SK-N-SH (cell line): ENCODE measurements around the gene GUCA2B. TPM values are rescaled to one million over a fixed set of nuclear protein-coding genes. Genes with fewer than 3 reads are reported as not detected.

Experiments used
- CTCF ChIA-PET: fragments of 300-600, 350-600 bp; formaldehyde crosslinking; extraction: SDS; loops from one replicate; lab custom pipeline; 2021; lab: Yijun Ruan, JAX
- POLR2A ChIA-PET: fragments of 350-600 bp; sonication (Branson Sonifier 250); formaldehyde crosslinking; extraction: SDS; loops from one replicate; lab custom pipeline; 2020; ENCODE audit warnings: antibody characterized with exemption, inconsistent platforms; lab: Yijun Ruan, JAX
- DNase-seq: peaks from one replicate; pipeline ENCODE4 v3.0.0; 2012
- H2AFZ ChIP-seq: fragments of 200-600 bp; sonication (generic); 2 replicates; pipeline ENCODE4 v1.8.1; 2016; ENCODE audit warnings: antibody characterized with exemption, mild to moderate bottlenecking, low read depth
- H3F3A ChIP-seq: fragments of 200-600 bp; sonication (generic); replicated peaks from 2 replicates; pipeline ENCODE3; 2016; ENCODE audit warnings: antibody characterized with exemption, mild to moderate bottlenecking; ENCODE audit not compliant: insufficient read depth
- H3K27ac ChIP-seq, 2 experiments: fragments of 200-500 bp in 1 of 2; fragments of 200-600 bp in 1 of 2; sonication (Bioruptor generic) in 1 of 2; sonication (generic), shearing (Covaris generic) in 1 of 2; 2 replicates each; pipeline versions ENCODE4 v1.5.1 to v1.6.1; 2014 to 2016; ENCODE audit warnings: low read depth in 2 of 2, inconsistent platforms in 1 of 2, low read length in 1 of 2, mild to moderate bottlenecking in 1 of 2, mixed read lengths in 1 of 2
- H3K27me3 ChIP-seq: fragments of 200-600 bp; sonication (generic), shearing (Covaris generic); 2 replicates; pipeline ENCODE4 v1.6.1; 2016; ENCODE audit warnings: mixed run types; ENCODE audit not compliant: insufficient read depth
- H3K36me3 ChIP-seq, 2 experiments: fragments of 200-500 bp in 1 of 2; fragments of 200-600 bp in 1 of 2; sonication (Bioruptor generic) in 1 of 2; sonication (generic) in 1 of 2; replicated peaks in 1 of 2; 2 replicates each; pipeline versions ENCODE3 to v1.5.1; 2014 to 2016; ENCODE audit warnings: low read length in 1 of 2, mild to moderate bottlenecking in 1 of 2; ENCODE audit not compliant: insufficient read depth in 2 of 2, control insufficient read depth in 1 of 2
- H3K4me1 ChIP-seq, 2 experiments: fragments of 200-500 bp in 1 of 2; fragments of 200-600 bp in 1 of 2; sonication (Bioruptor generic) in 1 of 2; sonication (generic), shearing (Covaris generic) in 1 of 2; 2 replicates each; pipeline versions ENCODE4 v1.5.1 to v1.6.1; 2014 to 2016; ENCODE audit warnings: low read depth in 1 of 2, low read length in 1 of 2, mixed run types in 1 of 2; ENCODE audit not compliant: insufficient read depth in 2 of 2, control insufficient read depth in 1 of 2
- H3K4me2 ChIP-seq: fragments of 200-600 bp; sonication (generic), shearing (Covaris generic); 2 replicates; pipeline ENCODE4 v1.6.1; 2017; ENCODE audit warnings: mixed run types
- H3K4me3 ChIP-seq, 2 experiments: fragments of 200-500 bp in 1 of 2; fragments of 200-600 bp in 1 of 2; sonication (Bioruptor generic) in 1 of 2; sonication (generic), shearing (Covaris generic) in 1 of 2; 2 replicates each; pipeline versions ENCODE4 v1.5.1 to v1.8.1; 2014 to 2016; ENCODE audit warnings: low read depth in 2 of 2, inconsistent platforms in 1 of 2, low read length in 1 of 2, mild to moderate bottlenecking in 1 of 2, mixed read lengths in 1 of 2, moderate library complexity in 1 of 2
- H3K79me2 ChIP-seq: fragments of 200-600 bp; sonication (generic); 2 replicates; pipeline ENCODE4 v1.8.1; 2017; ENCODE audit warnings: mild to moderate bottlenecking; ENCODE audit not compliant: insufficient read depth
- H3K9ac ChIP-seq: fragments of 200-600 bp; sonication (generic); 2 replicates; pipeline ENCODE4 v1.6.1; 2017; ENCODE audit warnings: mixed run types
- H3K9me2 ChIP-seq: fragments of 200-600 bp; sonication (generic); 2 replicates; pipeline ENCODE4 v1.6.1; 2017; ENCODE audit warnings: mixed run types
- H3K9me3 ChIP-seq: fragments of 200-600 bp; sonication (generic); 2 replicates; pipeline ENCODE4 v1.6.1; 2017; ENCODE audit warnings: mixed run types, mild to moderate bottlenecking, moderate library complexity
- H4K20me1 ChIP-seq: fragments of 200-600 bp; sonication (generic); 2 replicates; pipeline ENCODE4 v1.6.1; 2017; ENCODE audit warnings: mild to moderate bottlenecking, mixed run types; ENCODE audit not compliant: insufficient read depth
- EP300 ChIP-seq, 2 experiments: IDR thresholded peaks; 2 replicates each; pipeline versions ENCODE4 v1.4.0 to v1.6.1; 2012; ENCODE audit warnings: borderline replicate concordance in 1 of 2, low read depth in 1 of 2, low read length in 1 of 2
- EZH2phosphoT487 ChIP-seq: fragments of 200-600 bp; sonication (generic); IDR thresholded peaks from 2 replicates; pipeline ENCODE4 v1.6.1; 2017; ENCODE audit warnings: low read depth, mixed run types, mild to moderate bottlenecking, antibody characterized with exemption, moderate library complexity, borderline replicate concordance
- GABPA ChIP-seq: IDR thresholded peaks from 2 replicates; pipeline ENCODE4 v1.4.0; 2012; ENCODE audit warnings: low read depth, mild to moderate bottlenecking
- GATA2 ChIP-seq: sonication (generic); formaldehyde crosslinking; IDR thresholded peaks from 2 replicates; pipeline ENCODE4 v1.5.0; 2020; ENCODE audit warnings: mild to moderate bottlenecking, missing genetic modification reagents
- IRF3 ChIP-seq: fragments of 150-350 bp; IDR thresholded peaks from 2 replicates; pipeline ENCODE4 v1.6.1; 2016; ENCODE audit warnings: mild to moderate bottlenecking, low read depth, low read length
- MEF2A ChIP-seq: IDR thresholded peaks from 2 replicates; pipeline ENCODE4 v1.4.0; 2012; ENCODE audit warnings: low read depth, borderline replicate concordance
- NFIC ChIP-seq: IDR thresholded peaks from 2 replicates; pipeline ENCODE4 v1.4.0; 2012; ENCODE audit warnings: borderline replicate concordance
- PBX3 ChIP-seq: IDR thresholded peaks from 2 replicates; pipeline ENCODE4; 2012
- POLR2AphosphoS5 ChIP-seq: IDR thresholded peaks from 2 replicates; pipeline ENCODE4 v1.6.1; 2012; ENCODE audit warnings: low read depth, low read length
- RAD21 ChIP-seq: IDR thresholded peaks from 2 replicates; pipeline ENCODE4 v1.6.1; 2012; ENCODE audit warnings: mild to moderate bottlenecking, low read length
- RCOR1 ChIP-seq: fragments of 150-350 bp; IDR thresholded peaks from 2 replicates; pipeline ENCODE4 v1.6.1; 2017; ENCODE audit warnings: antibody characterized with exemption, low read length
- REST ChIP-seq: IDR thresholded peaks from 2 replicates; pipeline ENCODE4 v1.6.1; 2012; ENCODE audit warnings: mild to moderate bottlenecking, low read depth, low read length, moderate library complexity
- RFX5 ChIP-seq: IDR thresholded peaks from 2 replicates; pipeline ENCODE4 v1.6.1; 2012; ENCODE audit warnings: mild to moderate bottlenecking, improper control_type of control experiment, low read length
- RXRA ChIP-seq: IDR thresholded peaks from 2 replicates; pipeline ENCODE4 v1.4.0; 2012; ENCODE audit warnings: low read depth, mild to moderate bottlenecking, borderline replicate concordance
- SMC3 ChIP-seq: IDR thresholded peaks from 2 replicates; pipeline ENCODE4 v1.6.1; 2012; ENCODE audit warnings: low read depth, low read length, improper control_type of control experiment
- TCF12 ChIP-seq: IDR thresholded peaks from 2 replicates; pipeline ENCODE4 v1.4.0; 2012
- TEAD4 ChIP-seq: IDR thresholded peaks from 2 replicates; pipeline ENCODE4 v1.4.0; 2012; ENCODE audit warnings: mild to moderate bottlenecking, borderline replicate concordance; ENCODE audit not compliant: insufficient read depth
- WGBS: methylation state at CpG from one replicate; pipeline ENCODE4 v1.1.6; 2017; ENCODE audit warnings: low lambda C conversion rate; 5-methylcytosine and 5-hydroxymethylcytosine counted together
- polyA plus RNA-seq, 3 experiments: library from polyadenylated mRNA; depleted of rRNA; stranded (reverse); fragments of >200 nt; gene quantifications; 2 replicates each; pipeline ENCODE4 v1.2.3, GENCODE V29; 2012
- TF ChIP-seq, protein P1 (sequence below): IDR thresholded peaks from 2 replicates; pipeline ENCODE4 v1.4.0; 2012; ENCODE audit warnings: low read depth, borderline replicate concordance

GUCA2B gene
- polyA plus RNA-seq, 1 of the 3 experiments (the other 2 are of a cell fraction): not detected

DNA sequence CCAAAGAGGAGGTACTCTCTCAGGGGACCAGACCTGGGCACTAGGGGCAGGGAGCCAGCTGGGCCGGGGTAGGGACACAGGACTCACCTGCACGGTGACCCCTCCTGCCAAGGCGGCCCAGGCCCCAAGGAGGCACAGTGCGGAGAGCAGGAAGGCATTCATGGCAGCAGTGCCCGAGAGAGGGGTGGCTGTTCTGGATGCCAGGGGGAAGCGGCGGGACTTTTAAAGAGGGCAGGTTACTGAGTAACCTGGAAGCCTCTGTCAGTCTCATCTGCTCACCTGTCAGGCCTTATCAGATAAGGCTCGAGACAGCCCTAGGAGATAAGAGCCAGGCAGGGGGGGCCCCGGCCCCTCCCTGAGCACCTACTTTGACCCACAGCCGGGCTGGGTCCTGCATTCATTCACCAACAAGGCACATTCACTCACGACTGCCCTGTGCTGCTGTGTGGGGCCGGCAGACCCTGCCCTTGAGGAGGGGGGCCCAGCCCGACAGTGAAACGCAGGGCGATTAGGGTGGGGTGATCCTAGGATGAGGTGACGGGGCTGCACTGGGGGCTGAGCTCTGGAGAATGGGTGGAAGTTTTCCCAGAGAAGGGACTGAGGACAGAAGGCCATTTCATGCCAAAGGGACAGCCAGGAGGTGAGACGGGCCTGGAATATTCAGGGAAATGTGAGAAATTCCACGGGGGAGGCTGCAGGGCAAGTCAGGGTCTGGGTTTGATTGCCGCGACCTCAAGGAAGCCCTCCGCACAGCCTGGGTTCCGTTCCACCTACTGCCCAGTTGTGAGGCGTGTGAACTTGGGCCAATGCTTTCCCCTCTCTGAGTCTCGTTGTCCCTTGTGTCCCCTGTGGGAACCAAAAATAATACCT lies 11.6 kb downstream of the GUCA2B start, which contains the start of gene GUCA2A:
TSS of gene GUCA2A (minus strand) at position 195 of the 870 bp plus-strand sequence. CDS start at position 162, 33 bp downstream.
- H3K9me2 ChIP-seq: no peaks in the 10 kb centered on the region
- peaks cover 0 to 13% of the 10 kb centered on the region in 2 experiments; a peak in 1 of 4 replicates for H3K4me1 ChIP-seq
- H3K9ac ChIP-seq: no peak within 1 kb of the TSS
- no peak within 1 kb of the TSS for H2AFZ ChIP-seq
- WGBS: 93% methylated on average over 22 of the region's 24 CpGs
- H3K4me3 ChIP-seq: no peak within 1 kb of the TSS
- 0 out of 2 replicates have a peak, but pooled peaks cover 9% of the 10 kb centered on the region for H3K9me3 ChIP-seq
- H3K4me2 ChIP-seq: no peak within 1 kb of the TSS
- no peaks in the 10 kb centered on the region for H3K36me3 ChIP-seq
- DNase-seq: no peak
- CTCF ChIA-PET: interaction anchor here (0.9 to 2.7 kb wide), 5 partner anchors 9 to 18 kb away, joined by 3 to 10 read pairs (median 5); no protein-coding TSS in a partner anchor
- H3K27ac ChIP-seq: no peak within 1 kb of the TSS
- TF ChIP-seq NFIC: no peak
- TF ChIP-seq GATA2 (CRISPR knock-in tag): no peak
- no peak for TF ChIP-seq GABPA
- TF ChIP-seq TCF12: no peak
- no peak for TF ChIP-seq EZH2phosphoT487
- no peak for TF ChIP-seq RCOR1
- no peak for TF ChIP-seq REST
- no peak for TF ChIP-seq RAD21
- no peak for TF ChIP-seq TEAD4
- TF ChIP-seq POLR2AphosphoS5: no peak
- TF ChIP-seq SMC3: no peak
- no peak for TF ChIP-seq EP300 (IDR thresholded peaks at IDR 0.05; ENCODE audit: borderline replicate concordance in 1 of 2, low read depth in 1 of 2, low read length in 1 of 2)
- TF ChIP-seq PBX3: no peak
- no peak for TF ChIP-seq IRF3
- no peak for TF ChIP-seq MEF2A
- TF ChIP-seq RFX5: no peak
- TF ChIP-seq, protein P1, sequence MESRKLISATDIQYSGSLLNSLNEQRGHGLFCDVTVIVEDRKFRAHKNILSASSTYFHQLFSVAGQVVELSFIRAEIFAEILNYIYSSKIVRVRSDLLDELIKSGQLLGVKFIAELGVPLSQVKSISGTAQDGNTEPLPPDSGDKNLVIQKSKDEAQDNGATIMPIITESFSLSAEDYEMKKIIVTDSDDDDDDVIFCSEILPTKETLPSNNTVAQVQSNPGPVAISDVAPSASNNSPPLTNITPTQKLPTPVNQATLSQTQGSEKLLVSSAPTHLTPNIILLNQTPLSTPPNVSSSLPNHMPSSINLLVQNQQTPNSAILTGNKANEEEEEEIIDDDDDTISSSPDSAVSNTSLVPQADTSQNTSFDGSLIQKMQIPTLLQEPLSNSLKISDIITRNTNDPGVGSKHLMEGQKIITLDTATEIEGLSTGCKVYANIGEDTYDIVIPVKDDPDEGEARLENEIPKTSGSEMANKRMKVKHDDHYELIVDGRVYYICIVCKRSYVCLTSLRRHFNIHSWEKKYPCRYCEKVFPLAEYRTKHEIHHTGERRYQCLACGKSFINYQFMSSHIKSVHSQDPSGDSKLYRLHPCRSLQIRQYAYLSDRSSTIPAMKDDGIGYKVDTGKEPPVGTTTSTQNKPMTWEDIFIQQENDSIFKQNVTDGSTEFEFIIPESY: no peak
- TF ChIP-seq RXRA: no peak
- POLR2A ChIA-PET: interaction anchor here (1.3 kb wide), 1 partner anchor 21 kb away, joined by 5 read pairs; no protein-coding TSS in a partner anchor
- H3F3A ChIP-seq: no peaks in the 10 kb centered on the region
- no peaks in the 10 kb centered on the region for H3K79me2 ChIP-seq
- no peaks in the 10 kb centered on the region for H4K20me1 ChIP-seq
- no peaks in the 10 kb centered on the region for H3K27me3 ChIP-seq
